GM15510 (cell line): ENCODE results near the gene MMP20.

Experiments
- POLR2A ChIP-seq: IDR thresholded peaks from 3 replicates; pipeline ENCODE4 v1.6.1; 2011; ENCODE audit warnings: borderline replicate concordance; ENCODE audit not compliant: insufficient read length; ENCODE audit errors: extremely low read depth

The MMP20 gene

DNA sequence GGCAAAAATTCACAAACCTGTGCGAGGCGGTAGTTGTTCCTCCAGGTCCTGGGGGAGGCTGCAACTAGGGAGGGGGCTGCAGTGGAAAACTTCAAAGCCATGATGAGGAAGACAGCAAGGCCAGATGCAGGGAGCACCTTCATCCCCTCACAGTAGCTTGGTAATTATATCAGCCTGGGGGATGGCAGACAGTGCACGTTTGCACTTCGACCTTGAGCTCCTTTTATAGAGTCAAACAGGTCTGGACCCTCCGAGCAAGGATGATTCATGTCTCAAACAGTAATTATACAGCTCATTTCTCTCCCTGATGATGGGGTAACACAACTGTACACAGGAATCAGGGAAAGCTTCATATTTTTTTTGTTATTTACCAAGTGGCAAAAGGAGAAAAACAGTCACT is at the start of gene MMP20:
Gene MMP20, minus strand, starts transcription at position 156 of the 400 bp plus-strand sequence. Its CDS starts 13 bp downstream, at position 143.
- no peak for TF ChIP-seq POLR2A

DNA sequence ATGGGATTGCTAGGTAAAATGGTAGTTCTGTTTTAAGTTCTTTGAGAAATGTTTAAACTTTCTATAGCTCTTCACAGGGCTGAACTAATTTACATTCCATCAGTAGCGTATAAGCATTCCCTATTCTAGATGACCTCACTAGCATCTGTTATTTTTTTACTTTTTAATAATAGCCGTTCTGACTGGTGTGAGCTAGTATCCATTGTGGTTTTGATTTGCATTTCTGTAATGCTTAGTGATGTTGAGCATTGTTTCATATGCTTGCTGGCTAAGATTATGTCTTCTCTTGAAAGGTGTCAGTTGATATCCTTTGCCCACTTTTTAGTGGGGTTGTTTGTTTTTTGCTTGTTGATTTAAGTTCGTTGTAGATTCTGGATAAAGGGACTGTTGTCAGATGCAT is 44.5 kb upstream of the MMP20 start:
- no peak for TF ChIP-seq POLR2A

DNA sequence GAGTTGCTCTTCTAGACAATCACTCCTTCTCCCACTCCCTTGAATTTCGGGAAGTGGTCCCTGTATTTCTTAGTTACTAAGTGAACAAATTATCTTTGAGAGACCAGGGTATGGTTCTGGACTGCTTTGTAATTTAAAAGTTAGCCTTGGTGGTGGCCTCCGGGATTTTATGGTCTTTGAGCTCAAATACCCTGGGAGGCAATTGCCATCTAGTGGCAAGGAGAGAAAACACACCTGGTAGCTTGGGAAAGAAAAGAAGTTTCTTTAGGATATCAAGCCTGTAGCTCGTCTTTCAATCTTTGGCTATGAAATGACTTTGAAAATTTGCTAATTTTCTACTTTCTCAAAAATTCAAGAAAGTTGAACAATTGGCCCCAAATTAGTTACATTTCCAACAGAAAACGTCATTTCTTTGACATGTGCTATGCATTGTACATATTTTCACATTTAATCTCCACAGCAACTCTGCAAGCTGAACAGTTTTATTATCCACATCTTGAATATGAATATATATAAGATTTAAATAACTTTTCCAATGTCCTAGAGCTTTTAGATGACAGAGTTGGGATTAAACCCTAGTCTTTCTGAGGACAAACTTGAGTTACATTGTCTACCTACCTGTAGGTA is 41.3 kb upstream of the MMP20 start:
- TF ChIP-seq POLR2A = no peak

GRCh38 chr11:102664001-102664752 is 39.0 kb upstream of the MMP20 start:
- TF ChIP-seq POLR2A = no peak

- no peak for TF ChIP-seq POLR2A
These were observed 37.5 kb upstream of the MMP20 start for GRCh38 chr11:102662607-102663006.

DNA sequence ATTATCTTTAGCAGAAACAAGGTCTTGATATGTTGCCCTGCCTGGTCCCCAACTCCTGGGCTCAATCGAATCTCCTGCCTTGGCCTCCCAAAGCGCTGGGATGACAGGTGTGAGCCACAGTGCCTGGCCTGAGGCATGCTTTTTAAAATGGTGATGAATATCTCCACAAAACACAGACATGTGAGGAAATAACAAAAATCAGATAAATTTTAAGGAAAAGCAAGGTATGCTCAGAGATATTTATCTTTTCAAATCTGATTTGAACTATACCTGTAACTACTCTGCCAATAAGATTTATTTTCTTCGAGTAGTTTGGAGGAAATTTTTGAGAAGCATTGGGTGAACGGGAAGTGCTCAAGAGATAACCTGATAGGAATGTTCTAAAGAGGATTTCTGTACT is 35.9 kb upstream of the MMP20 start:
- no peak for TF ChIP-seq POLR2A

DNA sequence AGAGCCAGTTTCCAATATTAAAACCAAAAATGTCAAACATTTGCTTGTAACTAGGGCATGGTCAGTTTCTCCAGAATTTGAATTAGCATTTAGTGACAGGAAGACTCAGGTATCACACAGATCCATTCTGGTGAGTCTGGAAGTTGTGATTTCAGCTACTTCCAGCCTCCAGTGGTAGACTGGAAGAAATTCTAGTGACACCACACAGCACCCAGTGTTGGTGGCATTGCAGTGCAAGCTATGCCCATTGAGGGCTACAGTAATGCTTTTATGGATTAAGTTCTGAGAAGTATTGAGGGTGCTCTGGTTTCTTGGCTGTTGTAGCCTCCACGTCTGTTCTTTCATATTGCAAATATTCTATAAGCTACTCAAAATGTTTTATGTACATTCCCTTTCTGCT is 31.4 kb upstream of the MMP20 start:
- no peak for TF ChIP-seq POLR2A

DNA sequence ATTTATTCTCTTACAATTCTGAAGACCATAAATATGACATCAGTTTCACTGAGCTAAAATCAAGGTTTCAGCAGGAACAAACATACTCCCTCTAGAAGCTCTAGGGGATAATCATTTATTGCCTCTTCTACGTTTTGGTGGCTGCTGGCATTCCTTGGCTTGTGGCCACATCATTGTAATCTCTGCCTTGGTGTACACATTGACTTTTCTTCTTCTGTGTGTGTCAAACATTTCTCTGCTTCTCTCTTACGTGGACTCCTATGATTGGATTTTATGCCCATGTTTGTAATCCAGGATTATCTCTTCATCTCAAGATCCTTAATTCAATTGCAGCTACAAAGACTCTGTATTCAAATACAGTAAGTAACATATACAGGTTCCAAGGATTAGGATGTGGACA is 30.4 kb upstream of the MMP20 start:
- TF ChIP-seq POLR2A = no peak

GRCh38 chr11:102654761-102655160 is 29.6 kb upstream of the MMP20 start:
- no peak for TF ChIP-seq POLR2A

- no peak for TF ChIP-seq POLR2A
These were observed 28.7 kb upstream of the MMP20 start for GRCh38 chr11:102653744-102654291.

- no peak for TF ChIP-seq POLR2A
These were observed 22.3 kb upstream of the MMP20 start for GRCh38 chr11:102647430-102647829.

DNA sequence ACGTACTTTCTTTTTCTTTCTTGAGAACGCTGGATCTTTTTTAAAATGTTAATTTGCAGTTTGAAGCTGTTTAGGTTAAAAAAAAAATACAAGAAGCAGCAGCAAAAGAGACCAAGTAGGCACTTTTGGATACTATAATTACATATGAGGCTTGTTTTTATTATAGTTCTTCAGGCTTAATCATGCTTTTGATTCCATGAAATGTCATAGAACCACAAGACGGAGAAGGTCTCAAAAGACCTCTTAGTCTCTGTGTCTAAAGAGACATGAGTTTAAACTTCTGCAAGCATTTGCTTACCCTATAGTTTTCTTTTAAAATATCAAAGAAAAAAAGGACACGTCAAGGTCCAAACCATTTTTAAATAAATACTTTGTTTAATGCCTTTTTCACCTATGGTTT is 18.8 kb upstream of the MMP20 start:
- TF ChIP-seq POLR2A = no peak

GRCh38 chr11:102640946-102641345 is 15.8 kb upstream of the MMP20 start:
- no peak for TF ChIP-seq POLR2A

DNA sequence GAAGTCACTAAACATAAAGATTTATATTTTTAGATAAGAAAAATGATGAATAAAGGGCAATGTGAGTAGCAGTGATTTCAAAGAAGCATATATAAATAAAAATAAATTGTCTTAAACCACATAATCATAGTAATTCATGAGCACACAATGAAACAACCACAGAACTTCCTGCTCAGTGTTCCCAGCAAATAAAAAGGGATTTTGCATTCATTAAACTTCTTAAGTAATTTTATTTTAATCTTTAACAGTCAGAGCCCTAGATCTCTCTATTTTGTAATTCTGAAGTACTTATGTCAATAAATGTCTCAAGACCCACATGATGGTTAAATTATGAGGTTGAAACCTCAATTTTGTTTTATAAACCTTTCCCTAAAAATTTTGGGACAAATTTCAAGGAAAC is 14.5 kb upstream of the MMP20 start:
- TF ChIP-seq POLR2A = no peak

DNA sequence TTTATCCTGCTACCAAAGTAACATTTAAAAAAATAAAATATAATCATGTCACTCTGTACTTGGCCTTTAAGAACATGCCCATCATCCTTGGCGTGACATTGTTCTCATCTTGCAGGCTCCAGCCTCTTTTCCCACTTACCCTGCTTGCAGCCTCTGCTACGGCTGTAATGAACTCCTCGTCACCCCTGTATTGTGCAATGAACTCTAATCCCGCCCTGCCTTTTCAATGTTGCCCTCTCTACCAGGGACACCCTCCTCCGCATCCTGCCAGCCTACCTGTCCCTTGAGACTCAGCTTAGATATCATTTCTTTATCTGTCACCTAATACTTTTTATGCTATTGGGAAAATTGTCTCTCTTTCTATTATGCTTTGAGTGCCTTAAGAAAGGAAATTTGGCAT is 12.6 kb upstream of the MMP20 start:
- no peak for TF ChIP-seq POLR2A
